ENCODE data around the gene FLT3LG.

The FLT3LG gene, protein sequence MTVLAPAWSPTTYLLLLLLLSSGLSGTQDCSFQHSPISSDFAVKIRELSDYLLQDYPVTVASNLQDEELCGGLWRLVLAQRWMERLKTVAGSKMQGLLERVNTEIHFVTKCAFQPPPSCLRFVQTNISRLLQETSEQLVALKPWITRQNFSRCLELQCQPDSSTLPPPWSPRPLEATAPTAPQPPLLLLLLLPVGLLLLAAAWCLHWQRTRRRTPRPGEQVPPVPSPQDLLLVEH

DNA sequence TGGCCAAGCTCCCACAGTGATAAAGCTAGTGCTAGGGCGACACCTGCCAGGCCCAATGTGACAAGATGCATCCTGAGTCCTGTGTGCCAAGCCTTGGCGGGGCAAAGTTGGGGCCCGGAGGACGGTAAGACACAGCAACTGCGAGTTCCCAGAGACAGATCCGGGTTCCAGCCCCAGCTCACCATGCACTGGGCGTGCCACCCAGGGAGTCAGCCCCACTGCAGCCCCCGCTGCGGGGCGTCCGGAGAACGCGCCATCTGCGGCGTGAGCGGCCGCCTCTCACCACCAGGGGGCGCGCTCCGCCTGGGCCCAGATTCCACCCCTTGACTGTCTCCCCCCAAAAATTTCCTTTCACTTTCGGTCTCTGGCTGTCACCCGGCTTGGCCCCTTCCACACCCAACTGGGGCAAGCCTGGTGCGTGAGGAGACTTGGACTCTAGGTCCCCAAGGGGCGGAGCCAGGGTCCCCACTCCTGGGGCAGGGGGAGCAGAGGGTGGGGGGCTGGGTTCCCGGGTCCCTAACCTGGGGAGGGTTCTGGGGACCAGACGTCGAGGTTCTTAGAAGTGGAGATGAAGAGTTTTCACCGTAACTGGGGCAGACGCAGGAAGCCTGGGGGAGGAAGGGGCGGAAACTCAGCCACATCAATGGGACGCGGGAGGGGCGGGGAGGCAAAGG, at the start of gene FLT3LG:
FLT3LG (plus strand) TSS at position 348 of the 674 bp plus-strand sequence. CDS start 425 bp downstream, outside the sequence.
- peak; percentile 89 to 90 for DNase-seq

DNA sequence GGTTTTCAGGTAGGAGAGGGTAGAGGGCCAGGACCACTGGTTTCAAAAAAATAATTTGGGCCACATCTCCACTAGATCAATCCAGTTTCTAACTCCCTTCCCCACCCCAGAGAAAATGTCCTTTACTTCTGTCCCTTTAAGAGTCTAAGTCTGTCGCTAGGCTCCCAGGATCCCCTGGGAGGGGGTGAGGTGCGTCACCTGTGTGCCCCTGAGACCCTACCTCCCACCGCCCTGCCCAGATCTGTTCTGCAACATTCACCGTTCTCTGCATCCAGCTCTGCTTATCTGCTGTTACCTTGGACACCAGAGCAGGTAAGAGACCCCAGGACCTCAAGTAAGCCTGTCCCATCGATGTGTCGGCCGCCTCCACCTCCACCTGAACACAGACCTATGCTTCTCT, 48.8 kb upstream of the FLT3LG start, which contains the start of gene GFY:
GFY (plus strand) TSS at position 211 of the 400 bp plus-strand sequence. CDS start 1,043 bp downstream, outside the sequence.
- DNase-seq: no peak

DNA sequence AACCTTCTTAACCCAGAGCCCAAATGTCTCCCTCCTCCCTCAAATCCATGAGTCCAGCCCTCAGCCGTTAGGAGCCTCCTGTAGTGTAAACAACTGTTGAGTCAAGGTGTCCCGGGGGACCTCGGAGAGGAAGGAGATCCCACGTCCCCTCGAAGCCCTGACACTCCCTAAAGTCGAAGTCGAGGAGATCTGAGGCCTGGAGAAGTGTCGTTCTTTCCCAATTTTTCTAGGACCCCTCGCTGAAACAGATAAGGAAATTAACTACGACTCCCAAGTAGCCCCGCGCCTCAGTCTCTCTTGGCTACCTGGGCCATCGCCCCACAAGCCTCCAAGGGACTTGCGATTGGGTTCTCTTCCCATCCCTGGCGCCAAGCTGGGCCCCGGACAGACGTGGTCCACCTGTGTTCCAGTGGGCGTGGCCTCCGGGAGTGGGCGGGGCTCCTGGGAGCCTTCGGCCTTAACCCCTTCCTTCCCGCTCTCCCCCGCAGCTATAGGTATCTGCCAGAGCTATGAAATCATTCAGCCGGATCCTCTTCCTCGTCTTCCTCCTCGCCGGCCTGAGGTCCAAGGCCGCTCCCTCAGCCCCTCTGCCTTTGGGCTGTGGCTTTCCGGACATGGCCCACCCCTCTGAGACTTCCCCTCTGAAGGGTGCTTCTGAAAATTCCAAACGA, 48.0 kb upstream of the FLT3LG start:
- peak; percentile 51 to 56 for DNase-seq

DNA sequence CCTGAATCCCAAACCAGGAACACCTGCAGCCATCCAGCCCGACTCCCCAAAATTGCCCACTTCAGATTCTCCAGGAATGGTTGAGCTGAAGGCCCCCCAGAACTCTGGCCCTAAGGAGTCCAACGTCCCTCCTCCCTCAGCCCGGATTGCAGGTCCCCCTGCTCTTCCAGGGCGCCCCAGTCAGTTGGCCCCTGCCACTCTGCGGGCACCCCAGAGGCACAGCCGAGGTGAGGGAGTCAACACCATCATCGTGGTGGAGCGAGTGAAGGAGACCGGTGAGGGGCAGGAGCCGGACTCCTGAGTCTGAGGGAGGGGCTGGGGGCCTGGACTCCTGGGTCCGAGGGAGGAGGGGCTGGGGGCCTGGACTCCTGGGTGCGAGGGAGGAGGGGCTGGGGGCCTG, 46.7 kb upstream of the FLT3LG start:
- no peak for DNase-seq

DNA sequence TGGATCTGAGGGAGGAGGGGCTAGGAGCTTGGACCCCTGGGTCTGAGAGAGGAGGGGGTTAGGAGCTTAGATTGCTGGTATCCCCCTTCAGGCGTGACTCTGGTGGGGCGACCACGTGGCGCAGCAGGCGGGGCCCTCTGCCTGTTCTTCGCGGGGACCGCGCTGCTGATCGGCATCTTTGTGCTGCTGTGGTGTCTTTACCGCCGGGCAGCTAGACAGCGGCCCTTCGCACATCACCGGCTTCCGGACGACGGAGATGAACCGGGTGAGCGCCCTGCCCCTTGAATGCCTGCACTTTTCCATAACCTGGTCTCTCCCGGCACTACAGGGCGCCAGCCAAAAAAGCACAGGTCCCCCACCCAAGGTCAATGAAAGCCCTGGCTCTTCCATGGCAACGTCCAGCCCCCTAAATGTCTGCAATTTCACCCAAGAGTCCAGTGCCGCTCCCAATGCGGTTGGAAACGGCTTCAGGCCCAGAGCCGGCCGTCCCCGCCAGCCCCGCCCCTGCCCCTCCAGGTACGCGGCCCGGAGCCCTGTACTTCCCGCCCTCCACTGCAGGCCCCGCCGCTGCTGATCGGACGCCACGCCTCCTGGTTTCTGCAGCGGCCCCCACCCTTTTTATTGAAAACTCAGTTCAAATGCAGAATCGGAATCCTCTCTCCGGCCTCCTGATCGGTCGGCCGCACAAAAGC, 46.0 kb upstream of the FLT3LG start:
- peak in 1 of 2 experiments; percentile 37 for DNase-seq

DNA sequence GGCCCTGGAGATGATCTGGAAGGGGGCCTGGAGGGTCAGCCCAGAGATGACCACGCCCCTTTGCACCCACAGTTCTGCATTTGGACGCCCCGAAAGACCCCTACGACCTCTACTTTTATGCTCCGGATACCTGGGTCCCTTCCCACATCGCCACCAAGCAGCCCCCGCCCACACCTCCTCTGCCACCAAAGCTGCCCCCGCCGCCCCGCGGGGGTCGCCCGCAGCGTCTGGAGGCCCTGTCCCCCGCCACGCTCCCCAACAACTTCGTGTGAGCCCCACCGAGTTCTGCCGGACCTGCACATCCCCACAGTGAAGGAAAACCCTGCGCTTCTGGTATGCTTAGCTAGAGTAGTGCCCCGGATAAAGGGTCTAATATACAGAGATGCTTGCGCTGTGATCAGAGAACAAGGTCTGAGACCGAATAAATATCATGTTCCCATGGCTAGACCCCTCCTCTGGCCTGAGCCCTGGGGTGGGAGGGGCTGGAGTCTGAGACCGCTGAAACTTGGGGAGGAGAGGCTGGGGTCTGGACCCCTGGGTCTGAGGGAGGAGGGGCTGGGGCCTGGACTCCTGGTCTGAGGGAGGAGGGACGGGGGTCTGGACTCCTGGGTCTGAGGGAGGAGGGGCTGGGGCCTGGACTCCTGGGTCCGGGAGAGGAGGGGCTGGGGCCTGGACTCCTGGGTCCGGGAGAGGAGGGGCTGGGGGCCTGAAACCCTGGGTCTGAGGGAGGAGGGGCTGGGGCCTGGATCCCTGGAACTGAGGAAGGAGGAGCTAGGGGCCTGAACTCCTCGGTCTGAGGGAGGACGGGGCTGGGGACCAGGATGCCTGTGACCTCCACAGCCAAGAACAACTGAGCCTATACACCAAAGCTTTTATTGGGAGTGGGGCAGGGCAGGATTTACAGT, 45.2 kb upstream of the FLT3LG start:
- no peak for DNase-seq

DNA sequence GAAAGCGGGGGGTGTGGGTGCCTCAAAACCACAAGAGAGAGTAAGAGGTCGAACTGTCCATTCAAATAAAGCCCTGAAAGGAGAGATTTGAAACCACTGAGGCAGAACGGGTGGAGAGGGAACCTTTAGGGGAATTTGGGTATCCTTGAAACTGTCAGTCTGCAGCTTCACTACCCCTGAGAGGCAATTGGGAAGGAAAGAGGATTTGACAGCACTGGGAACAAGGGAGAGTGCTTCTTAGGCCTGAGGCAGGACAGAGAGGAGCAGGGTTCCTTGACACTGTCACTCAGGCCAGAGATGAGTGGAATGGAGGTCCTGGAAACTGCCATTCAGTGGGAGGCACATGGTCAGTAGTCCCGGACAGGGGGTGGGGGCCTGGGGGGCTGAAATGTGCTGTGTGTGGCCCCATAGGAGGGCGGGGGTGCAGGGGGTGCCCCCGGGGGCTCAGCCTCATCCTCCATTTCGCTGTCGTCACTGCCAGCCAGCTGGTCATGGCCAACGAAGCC, 43.8 kb upstream of the FLT3LG start:
- no peak for DNase-seq

DNA sequence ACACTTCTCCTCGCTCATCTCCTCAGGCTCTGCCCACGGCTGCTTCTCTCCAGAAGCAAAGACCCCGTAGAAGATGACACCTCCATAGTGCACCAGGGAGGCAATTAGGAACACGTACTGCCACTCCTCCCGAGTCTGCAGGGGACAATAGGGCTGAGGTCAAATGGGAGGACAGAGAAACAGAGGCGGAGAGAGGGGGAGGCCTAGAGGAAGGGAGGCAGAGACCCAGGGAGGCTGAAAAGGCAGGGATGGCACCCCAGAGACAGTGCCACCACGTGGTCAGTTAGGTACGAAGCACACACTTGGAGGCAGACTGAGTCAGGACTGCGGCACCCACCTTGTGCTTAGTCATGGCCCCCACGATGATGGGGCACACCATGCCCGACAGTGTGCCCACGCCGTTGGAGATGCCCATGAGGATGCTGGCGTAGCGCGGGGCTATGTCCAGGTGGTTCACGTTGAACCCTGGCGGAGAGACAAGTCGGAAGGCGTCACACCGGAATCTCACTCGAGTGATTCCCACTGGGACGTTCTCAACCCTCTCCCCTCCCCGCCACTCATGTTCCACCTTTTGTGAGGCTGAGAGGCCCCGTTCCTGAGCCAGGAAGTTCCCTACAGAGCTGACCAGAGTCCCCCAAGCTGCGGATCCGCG, 43.2 kb upstream of the FLT3LG start:
- DNase-seq: peak; percentile 27 to 49

DNA sequence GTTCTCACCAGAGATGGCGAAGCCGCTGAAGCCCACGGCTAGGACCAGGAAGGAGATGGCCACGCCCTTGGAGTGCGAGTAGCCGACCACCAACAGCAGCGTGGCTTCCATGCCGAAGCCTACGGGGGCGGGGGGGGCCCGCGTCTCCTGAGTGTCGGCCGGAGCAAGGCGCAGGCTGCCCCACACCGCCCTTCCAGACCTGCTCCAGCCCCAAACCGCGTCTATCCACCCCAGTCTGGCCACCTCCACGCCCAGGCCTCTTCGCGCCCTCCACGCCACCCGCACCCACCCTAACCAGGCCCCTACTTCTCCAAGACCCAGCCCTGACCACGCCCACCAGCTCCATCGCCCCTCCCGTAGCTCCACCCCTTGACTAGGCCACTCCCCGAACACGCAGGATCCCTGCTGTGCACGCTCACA, 42.7 kb upstream of the FLT3LG start:
- peak; percentile 47 to 50 for DNase-seq

DNA sequence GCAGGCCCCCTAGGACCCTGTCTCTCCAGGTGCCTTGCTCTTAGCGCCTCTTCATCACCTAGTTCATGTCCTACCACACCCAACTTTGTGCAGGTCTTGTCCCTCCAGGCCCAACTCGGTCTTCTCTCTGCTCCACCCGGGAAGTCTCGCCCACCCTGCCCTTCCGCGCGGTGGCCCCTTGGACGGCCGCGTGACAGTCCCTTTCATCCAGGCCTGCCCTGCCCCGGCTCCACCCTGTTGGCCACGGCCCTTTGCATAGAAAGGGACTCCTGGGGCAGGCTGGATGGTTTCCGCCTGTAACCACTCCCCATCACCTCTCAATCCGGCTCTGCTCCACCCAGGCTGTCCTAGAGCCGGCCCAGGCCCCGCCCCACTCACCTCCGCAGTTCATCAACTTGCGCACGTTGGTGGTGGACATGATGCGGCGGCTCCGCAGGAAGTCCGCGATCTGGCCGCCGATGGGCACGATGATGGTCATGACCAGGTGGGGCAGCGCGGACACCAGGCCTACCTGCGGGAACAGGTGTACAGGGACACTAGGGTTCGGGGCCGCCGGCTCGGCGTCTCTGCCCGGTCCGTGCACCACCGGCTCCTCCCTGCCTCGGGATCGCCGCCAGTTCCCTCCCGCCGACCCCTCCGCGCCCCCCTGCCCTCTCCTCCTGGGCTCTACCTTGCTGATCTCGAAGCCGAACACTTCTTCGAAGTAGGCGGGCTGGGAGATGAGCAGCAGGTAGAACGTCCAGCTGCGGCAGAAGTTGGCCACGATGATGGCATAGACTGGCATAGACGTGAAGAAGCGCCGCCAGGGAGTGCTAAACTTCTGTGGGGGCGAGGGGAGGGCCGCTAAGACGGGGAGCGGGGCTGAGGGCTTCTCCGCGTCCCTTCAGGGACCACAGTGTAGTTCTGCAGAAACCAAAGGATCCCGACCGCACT, 41.6 kb upstream of the FLT3LG start:
- peak; percentile 29 to 44 for DNase-seq

DNA sequence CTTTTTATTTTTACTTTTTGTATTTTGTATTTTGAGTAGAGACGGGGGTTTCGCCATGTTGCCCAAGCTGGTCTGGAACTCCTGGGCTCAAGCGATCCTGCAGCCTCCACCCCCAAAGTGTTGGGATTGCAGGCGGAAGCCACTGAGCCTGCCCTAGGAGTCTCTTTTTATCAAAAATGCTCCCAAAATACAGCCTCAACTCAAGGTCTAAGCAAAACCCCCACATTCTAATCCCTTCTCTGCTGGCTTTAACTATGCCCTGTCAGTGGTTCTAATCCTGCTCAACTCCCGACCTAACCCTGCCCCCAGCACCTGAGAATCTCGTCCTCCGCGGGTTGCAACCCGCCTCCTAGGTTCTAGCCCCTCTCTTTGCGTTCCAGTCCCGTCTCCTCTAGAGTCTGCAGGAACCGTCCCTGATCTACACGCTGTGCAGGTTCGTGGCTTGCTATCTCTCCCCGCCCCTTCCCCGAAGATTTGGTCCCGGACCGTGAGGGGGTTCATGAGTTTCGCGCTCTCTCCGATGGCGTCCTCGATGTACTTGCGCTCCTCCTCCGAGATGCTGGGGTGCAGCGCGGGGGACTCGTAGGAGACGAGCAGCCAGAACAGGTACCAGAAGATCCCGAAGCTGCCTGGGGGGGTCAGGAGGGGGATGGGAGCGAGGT, 40.6 kb upstream of the FLT3LG start:
- DNase-seq: no peak

DNA sequence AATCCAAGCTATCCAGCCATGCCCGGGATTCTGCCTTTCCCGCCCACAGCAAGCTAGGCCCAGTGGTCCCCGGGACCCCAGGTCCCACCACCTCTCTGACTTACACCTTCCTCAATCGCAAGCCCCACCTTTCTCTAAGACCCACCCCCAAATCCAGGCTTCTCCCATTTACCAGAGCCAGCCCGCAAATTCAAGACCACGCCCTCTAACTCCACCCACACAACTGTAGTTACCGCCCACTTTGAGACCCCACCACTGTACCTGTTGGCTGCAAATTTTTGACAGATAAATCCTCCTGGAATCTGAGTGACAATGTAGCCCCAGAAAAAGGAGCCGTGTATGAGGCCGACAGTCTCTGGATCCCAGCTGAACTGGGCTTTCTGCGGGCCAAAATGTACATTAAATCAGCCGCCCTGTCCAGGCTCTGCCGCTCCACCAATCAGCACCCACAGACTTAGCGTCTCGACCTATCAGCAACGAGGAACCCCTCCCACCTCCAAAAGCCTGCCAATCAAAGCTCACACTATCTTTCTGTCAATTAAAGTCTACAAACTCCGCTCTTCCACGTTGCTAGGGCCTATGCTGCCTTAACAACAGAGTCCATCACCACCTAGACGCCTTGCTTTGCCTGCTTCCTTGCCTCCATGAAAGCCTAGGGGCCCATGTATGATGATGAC, 39.0 kb upstream of the FLT3LG start:
- DNase-seq: no peak

DNA sequence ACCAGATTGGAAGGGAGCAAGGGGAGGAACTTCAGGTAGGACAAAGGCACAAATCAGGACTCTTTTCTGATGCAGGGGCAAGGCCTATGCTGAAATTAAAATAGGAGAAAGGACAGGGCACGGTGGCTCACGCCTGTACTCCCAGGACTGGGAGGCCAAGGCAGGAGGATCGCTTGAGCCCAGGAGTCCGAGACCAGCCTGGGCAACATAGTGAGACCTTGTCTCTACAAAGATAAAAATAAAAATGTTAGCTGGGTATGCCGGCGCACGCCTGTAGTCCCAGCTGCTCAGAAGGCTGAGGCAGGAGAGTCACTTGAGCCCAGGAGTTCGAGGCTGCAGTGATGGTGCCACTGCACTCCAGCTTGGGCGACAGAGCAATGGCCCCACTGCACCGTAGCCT, 38.3 kb upstream of the FLT3LG start:
- DNase-seq: no peak

DNA sequence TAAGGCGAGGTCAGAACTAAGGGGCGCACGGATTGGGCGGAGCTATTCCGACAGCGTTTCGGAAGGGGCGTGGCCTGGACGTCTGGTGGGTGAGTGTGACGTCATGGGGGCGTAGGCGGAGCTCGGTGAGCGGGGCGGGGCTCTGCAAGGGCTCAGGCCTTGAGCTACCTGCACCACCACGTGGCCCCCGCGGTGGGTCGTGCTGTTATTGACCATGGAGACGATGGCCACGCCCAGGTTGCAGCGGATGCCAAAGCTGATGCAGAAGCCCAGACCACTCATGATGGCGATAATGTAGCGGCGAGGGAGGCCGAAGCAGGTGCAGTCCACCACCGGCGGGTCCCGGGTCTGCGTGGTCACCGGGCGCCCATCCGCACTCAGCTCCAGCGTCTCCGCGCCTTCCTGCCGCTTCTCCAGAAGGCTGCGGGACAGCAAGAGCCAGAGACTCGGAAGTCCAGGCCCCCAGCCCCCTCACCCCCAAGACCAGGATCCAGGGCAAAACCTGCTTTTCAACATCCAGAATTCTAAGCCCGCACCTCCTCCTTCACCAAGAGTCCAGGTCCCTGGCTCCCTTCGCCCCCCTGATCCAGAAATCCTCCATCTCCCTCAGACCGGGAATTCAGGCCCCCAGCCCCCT, 37.5 kb upstream of the FLT3LG start:
- DNase-seq: peak; percentile 68 to 73

DNA sequence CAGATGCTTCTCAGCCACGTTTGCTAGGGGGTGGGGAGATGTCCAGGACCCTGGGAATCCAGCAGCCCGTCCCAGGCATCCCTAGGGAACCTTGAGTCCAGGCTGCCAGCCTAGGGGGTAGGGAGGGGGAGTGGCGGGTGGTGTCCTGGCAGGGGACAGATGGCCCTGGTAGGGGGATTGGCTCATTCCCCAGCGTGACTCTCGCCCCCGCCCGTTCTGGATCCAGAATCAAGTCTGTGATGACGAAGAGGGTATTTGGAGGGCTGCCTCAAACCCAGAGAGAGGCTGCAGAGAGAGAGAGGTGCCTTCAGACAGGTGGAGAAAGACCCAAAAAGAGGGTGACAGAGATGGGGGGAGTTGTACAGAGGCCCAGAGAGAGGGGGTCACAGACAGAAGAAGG, 36.8 kb upstream of the FLT3LG start:
- DNase-seq: no peak

DNA sequence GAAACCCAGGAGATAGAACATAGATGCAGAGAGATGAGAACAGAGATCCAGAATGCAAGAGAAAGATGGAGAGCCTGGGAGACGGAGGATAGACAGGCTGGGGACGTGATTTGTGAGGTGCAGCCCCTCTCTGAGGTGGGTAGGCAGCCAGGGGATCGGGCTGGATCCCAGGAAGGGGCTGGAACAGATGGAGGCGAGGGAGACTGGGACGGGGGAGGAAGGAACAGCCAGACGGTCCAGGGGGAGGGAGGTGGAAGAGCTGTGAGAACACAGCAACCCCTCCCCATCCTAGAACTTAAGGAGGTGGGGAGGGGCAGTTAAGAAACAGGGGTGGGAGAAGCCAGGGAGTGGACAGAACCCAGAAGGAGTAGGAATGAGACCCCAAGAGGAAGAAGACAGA, 35.8 kb upstream of the FLT3LG start:
- DNase-seq: no peak

DNA sequence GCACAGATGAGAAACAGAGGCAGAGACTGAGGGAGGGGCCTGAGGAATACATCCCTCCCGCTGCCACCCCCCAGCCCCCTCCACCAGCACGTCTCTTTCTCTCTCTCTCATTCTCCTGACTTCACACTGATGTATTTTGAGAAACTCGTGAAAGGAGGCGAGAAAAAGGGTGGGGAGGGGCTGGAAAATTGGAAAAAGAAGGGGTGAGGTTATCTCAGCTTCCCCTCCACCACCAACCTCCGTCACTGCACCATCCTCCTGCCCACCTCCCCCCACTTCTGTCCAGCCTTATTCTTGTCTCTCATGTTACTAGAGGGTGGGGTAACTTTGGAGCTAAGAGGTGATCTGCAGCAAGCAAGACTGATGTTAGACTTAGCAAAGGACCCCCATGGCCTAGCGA, 34.2 kb upstream of the FLT3LG start:
- DNase-seq: no peak

DNA sequence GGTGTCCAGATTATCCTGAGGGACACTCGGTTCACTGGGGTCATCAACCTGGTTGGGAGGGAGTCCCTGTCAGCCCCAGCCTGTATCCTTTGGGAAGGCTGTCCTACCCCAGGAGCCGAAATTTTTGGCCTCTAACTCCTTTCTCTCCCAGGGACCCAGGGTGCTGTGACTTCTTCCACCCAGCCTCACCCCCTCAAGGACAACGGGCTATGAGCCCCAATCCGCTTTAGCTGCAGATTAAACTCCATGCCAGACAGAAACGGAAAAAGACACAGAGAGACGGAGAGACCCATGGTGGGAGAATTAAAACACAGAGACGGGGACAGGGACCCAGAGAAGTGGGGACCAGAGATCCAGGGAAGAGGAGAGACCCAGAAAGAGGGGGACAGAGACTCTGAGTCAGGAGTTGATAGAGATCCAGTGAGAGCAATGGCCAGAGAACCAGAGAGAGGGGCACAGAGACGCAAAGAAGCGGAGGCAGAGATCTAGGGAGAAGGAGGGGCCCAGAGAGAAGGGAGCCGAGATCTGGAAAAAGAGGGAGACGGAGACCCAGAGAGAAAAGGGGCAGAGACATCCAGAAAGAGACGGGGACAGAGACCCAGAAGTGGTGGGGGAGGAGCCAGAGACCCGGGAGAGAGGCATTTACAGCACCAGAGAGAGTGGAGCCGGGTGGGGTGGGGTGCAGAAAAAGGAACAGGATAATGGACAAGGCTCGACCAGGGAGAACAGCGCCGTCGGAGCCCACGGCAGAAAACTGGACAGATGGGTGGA, 33.4 kb upstream of the FLT3LG start:
- DNase-seq: no peak
